ENCODE results near the gene ELP1.

GRCh38 chr9:108855529-108855886, 78.4 kb downstream of the ELP1 start:
- TF ChIP-seq CTCF (IDR thresholded peaks at IDR 0.05): no peak
- TF ChIP-seq POLR2AphosphoS5 (IDR thresholded peaks at IDR 0.05): no peak
- TF ChIP-seq POLR2A (IDR thresholded peaks at IDR 0.05): no peak

Measured in sigmoid colon (tissue), 4 donors.